Transverse colon (tissue), 4 donors: ENCODE data around the gene NFATC2IP. TPM values are rescaled to one million over a fixed set of nuclear protein-coding genes. Genes with fewer than 3 reads are reported as not detected.

Source experiments
- DNase-seq: peaks from one replicate; pipeline ENCODE4 v3.0.0-alpha.2; 2019
- H3K27ac ChIP-seq, 4 donors: fragments of 200-600 bp; sonication (generic); 2 replicates each; pipeline ENCODE4 v1.5.1; 2016 to 2018; ENCODE audit warnings: inconsistent platforms in 4 of 4
- H3K27me3 ChIP-seq: fragments of 200-600 bp; sonication (generic); 2 replicates; pipeline ENCODE4 v1.5.1; 2017; ENCODE audit warnings: inconsistent platforms
- H3K36me3 ChIP-seq, 4 donors: fragments of 200-600 bp; sonication (generic); 2 replicates each; pipeline ENCODE4 v1.5.1; 2017 to 2019; ENCODE audit warnings: inconsistent platforms in 4 of 4
- H3K4me1 ChIP-seq, 4 donors: fragments of 200-600 bp; sonication (generic); 2 replicates each; pipeline ENCODE4 v1.5.1; 2017 to 2020; ENCODE audit warnings: inconsistent platforms in 4 of 4
- H3K4me3 ChIP-seq, 4 donors: fragments of 200-600 bp; sonication (generic); 1 replicate in 1 of 4; 2 replicates in 3 of 4; pipeline versions ENCODE4 v1.5.1 to v1.6.1; 2017 to 2019; ENCODE audit warnings: inconsistent platforms in 4 of 4
- H3K9me3 ChIP-seq, 2 donors: fragments of 200-600 bp; sonication (generic); 2 replicates each; pipeline ENCODE4 v1.5.1; 2017 to 2019; ENCODE audit warnings: inconsistent platforms in 2 of 2
- EP300 ChIP-seq: sonication (generic); formaldehyde crosslinking; IDR thresholded peaks from one replicate; pipeline ENCODE4 v1.6.1; 2017; ENCODE audit warnings: antibody characterized with exemption, low read depth
- POLR2A ChIP-seq: fragments of 450-650 bp; IDR thresholded peaks from one replicate; pipeline ENCODE4 v1.6.1; 2016; ENCODE audit warnings: antibody characterized with exemption, mild to moderate bottlenecking, moderate library complexity
- POLR2AphosphoS5 ChIP-seq, 3 donors: sonication (generic); formaldehyde crosslinking; IDR thresholded peaks; one replicate each; pipeline ENCODE4 v1.6.1; 2016; ENCODE audit warnings: antibody characterized with exemption in 3 of 3
- WGBS, 2 donors: methylation state at CpG; one replicate each; pipeline ENCODE4 v1.1.5; 2018; ENCODE audit warnings: low coverage in 1 of 2; 5-methylcytosine and 5-hydroxymethylcytosine counted together
- in situ Hi-C, 4 donors: fragments of 200-750 bp; cut with MboI; loops; one replicate each; pipeline versions ENCODE4 v1.15.0 to v1.15.1; 2017; ENCODE audit warnings: low sequenced_read_pairs in 3 of 4, low pct_ligation_motif_present in 1 of 4, low pct_unique_long_range_greater_than_20kb in 1 of 4
- intact Hi-C: fragments of 100-400 bp; cut with DNase I; formaldehyde crosslinking; loops from one replicate; pipeline ENCODE4 v1.15.1; 2023; ENCODE audit warnings: low total_unique reads
- total RNA-seq, 4 donors: library from RNA; depleted of rRNA; stranded (reverse); fragments of >200 nt; gene quantifications; one replicate each; pipeline ENCODE4 v1.1.0, GENCODE V29; 2016
- TF ChIP-seq, protein P1 (sequence below), 5 experiments: fragments of 200-600 bp in 3 of 5; fragments of 450-650 bp in 2 of 5; sonication (generic) in 3 of 5; IDR thresholded peaks; 1 replicate in 2 of 5; 2 replicates in 3 of 5; pipeline ENCODE4 v1.5.1; 2016 to 2017; ENCODE audit warnings: antibody characterized with exemption in 5 of 5, inconsistent platforms in 3 of 5, mild to moderate bottlenecking in 2 of 5, moderate library complexity in 1 of 5

NFATC2IP gene
- total RNA-seq, 4 donors from 2014 or later: 59.1 to 89.4 (median 70.2) TPM

- intact Hi-C loops: no loop called here
- DNase-seq: peak; percentile 74
- Histone ChIP-seq H3K36me3 (peaks cover 0 to 35% (median 13%) of the 10 kb centered on the region in 4 donors), H3K4me1 (peaks cover 0 to 11% (median 5%) of the 10 kb centered on the region in 4 donors), H3K9me3 (no peaks in the 10 kb centered on the region), H3K27me3 (no peaks in the 10 kb centered on the region), H3K27ac (peak overlapping the region; percentile 48 to 65 (median 54)), H3K4me3 (no peak overlapping the region)
- TF ChIP-seq EP300 (no peak), POLR2AphosphoS5 (IDR thresholded peaks at IDR 0.05) (peak in 1 of 3 donors; percentile 15), POLR2A (no peak)
- TF ChIP-seq, protein P1, sequence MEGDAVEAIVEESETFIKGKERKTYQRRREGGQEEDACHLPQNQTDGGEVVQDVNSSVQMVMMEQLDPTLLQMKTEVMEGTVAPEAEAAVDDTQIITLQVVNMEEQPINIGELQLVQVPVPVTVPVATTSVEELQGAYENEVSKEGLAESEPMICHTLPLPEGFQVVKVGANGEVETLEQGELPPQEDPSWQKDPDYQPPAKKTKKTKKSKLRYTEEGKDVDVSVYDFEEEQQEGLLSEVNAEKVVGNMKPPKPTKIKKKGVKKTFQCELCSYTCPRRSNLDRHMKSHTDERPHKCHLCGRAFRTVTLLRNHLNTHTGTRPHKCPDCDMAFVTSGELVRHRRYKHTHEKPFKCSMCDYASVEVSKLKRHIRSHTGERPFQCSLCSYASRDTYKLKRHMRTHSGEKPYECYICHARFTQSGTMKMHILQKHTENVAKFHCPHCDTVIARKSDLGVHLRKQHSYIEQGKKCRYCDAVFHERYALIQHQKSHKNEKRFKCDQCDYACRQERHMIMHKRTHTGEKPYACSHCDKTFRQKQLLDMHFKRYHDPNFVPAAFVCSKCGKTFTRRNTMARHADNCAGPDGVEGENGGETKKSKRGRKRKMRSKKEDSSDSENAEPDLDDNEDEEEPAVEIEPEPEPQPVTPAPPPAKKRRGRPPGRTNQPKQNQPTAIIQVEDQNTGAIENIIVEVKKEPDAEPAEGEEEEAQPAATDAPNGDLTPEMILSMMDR (IDR thresholded peaks at IDR 0.05): no peak
- in situ Hi-C loops: no loop called here
- 50 to 72% methylated on average over 9 to 18 of the region's 19 CpGs for WGBS, 2 donors
Observed at GRCh38 chr16:28910086-28911031, 40.4 kb upstream of the NFATC2IP start.

DNA sequence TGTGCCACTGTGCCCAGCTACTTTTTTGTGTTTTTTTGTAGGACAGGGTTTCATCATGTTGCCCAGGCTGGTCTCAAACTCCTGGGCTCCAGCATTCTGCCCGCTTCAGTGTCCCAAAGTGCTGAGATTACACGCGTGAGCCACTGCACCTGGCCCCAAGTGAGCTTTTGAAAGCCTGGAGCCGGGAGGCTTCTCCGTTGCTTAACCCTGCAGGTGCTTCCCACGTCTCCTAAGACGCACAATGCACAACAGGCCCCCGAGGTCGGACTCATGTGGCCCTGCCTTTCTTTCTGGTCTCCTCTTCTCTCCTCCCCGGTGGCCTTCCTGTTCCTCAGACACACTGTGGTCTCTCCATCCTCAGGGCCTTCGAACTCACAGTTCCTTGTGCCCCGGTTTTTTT is 38.2 kb upstream of the NFATC2IP start:
- H3K36me3 ChIP-seq: peaks cover 0 to 40% (median 10%) of the 10 kb centered on the region in 4 donors
- intact Hi-C loops (no loop called here), in situ Hi-C loops (no loop called here)
- TF ChIP-seq POLR2A (no peak), EP300 (no peak)
- no peaks in the 10 kb centered on the region for H3K9me3 ChIP-seq
- no peak overlapping the region for H3K4me3 ChIP-seq
- H3K4me1 ChIP-seq: peaks cover 0 to 11% (median 5%) of the 10 kb centered on the region in 4 donors
- H3K27ac ChIP-seq: no peak overlapping the region
- 80 to 89% methylated on average over 3 to 12 of the region's 12 CpGs for WGBS, 2 donors
- DNase-seq: no peak
- no peaks in the 10 kb centered on the region for H3K27me3 ChIP-seq

DNA sequence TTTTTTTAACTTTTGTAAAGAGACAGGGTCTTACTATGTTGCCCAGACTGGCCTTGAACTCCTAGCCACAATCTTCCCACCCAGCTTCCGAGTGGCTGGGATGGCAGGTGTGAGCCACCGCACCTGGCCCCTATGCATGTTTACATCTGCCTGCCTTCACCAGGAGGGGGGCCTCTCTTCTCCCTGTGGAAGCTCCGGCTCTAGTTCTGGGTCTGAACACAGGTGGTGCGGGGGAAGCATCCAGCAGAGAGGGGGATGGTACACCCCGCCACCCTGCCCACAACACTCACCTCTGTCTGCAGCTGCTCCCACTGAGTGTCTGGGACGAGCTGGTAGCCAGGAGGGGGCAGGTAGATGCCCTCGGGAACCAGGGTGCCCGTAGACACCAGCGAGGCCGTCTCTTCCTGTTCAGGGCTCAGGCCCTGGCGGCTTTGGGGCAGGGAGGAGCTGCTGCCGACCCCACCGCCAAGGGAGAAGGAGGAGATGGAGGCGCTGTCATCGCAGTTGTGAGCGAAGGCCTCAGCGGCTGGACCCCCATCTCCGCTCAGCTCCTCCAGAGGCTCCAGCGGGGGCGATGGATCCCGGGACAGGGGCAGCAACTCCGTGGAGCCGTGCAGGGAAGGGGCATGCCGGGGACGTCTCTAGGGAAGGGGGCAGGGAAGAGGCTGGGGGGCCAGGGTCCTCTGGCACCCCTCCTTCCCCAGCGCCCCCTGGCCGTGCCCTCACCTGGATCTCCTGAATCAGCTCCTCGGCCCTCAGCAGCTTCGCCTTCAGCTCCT is 36.6 kb upstream of the NFATC2IP start:
- Histone ChIP-seq H3K27me3 (no peaks in the 10 kb centered on the region), H3K27ac (no peak overlapping the region), H3K4me1 (peaks cover 0 to 11% (median 5%) of the 10 kb centered on the region in 4 donors), H3K4me3 (no peak overlapping the region), H3K9me3 (no peaks in the 10 kb centered on the region), H3K36me3 (peaks cover 0 to 40% (median 10%) of the 10 kb centered on the region in 4 donors)
- in situ Hi-C loops (no loop called here), intact Hi-C loops (no loop called here)
- 60 to 92% methylated on average over 1 to 23 of the region's 29 CpGs for WGBS, 2 donors
- no peak for TF ChIP-seq POLR2AphosphoS5 (IDR thresholded peaks at IDR 0.05)
- TF ChIP-seq, protein P1 (IDR thresholded peaks at IDR 0.05): no peak
- TF ChIP-seq EP300: no peak
- no peak for TF ChIP-seq POLR2A
- DNase-seq: no peak

- in situ Hi-C loops: no loop called here
- no peaks in the 10 kb centered on the region for H3K9me3 ChIP-seq
- intact Hi-C loops: no loop called here
- H3K4me1 ChIP-seq: peaks cover 0 to 8% (median 5%) of the 10 kb centered on the region in 4 donors
- no peak for TF ChIP-seq POLR2A
- no peak for TF ChIP-seq EP300
- TF ChIP-seq POLR2AphosphoS5 (IDR thresholded peaks at IDR 0.05): no peak
- TF ChIP-seq, protein P1 (IDR thresholded peaks at IDR 0.05): no peak
- no peak overlapping the region for H3K27ac ChIP-seq
- no peak for DNase-seq
- no peak overlapping the region for H3K4me3 ChIP-seq
- no peaks in the 10 kb centered on the region for H3K27me3 ChIP-seq
- H3K36me3 ChIP-seq: peaks cover 0 to 46% (median 10%) of the 10 kb centered on the region in 4 donors
Observed at GRCh38 chr16:28915181-28915580, 35.6 kb upstream of the NFATC2IP start.
